Sigmoid colon (tissue), 4 donors: Measurements from ENCODE around the gene C9orf40.

ENCODE experiments used
- EP300 ChIP-seq, 4 donors: sonication (generic); formaldehyde crosslinking; IDR thresholded peaks; one replicate each; pipeline ENCODE4 v1.6.1; 2017; ENCODE audit warnings: antibody characterized with exemption in 4 of 4
- POLR2A ChIP-seq, 2 donors: fragments of 450-650 bp; IDR thresholded peaks; one replicate each; pipeline ENCODE4 v1.6.1; 2016; ENCODE audit warnings: antibody characterized with exemption in 2 of 2, mild to moderate bottlenecking in 2 of 2, moderate library complexity in 2 of 2
- TF ChIP-seq, protein P1 (sequence below), 4 experiments: fragments of 450-650 bp in 3 of 4; fragments of 200-600 bp in 1 of 4; IDR thresholded peaks; one replicate each; pipeline ENCODE4 v1.5.1; 2016 to 2019; ENCODE audit warnings: antibody characterized with exemption in 4 of 4, mild to moderate bottlenecking in 3 of 4, moderate library complexity in 2 of 4

DNA sequence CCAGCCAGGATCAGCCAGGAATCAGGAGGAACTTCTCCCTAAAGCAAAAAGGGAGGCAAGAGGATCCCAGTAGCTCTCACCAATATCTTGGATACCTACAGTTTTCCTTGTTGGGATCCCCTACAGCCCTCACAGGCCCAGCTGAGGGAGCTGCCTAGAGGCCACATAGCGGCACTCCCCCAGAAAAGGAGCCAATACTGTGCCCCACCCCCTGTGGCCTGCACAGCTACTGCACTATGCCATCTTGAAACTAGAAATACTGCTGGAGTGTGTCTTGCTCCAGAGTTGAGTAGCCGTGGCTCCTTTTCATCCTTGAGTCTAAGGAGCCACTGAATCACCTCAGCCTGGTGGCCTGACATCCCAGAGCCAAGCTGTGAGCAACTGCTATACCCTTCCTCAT, 42.7 kb downstream of the C9orf40 start:
- TF ChIP-seq, protein P1, sequence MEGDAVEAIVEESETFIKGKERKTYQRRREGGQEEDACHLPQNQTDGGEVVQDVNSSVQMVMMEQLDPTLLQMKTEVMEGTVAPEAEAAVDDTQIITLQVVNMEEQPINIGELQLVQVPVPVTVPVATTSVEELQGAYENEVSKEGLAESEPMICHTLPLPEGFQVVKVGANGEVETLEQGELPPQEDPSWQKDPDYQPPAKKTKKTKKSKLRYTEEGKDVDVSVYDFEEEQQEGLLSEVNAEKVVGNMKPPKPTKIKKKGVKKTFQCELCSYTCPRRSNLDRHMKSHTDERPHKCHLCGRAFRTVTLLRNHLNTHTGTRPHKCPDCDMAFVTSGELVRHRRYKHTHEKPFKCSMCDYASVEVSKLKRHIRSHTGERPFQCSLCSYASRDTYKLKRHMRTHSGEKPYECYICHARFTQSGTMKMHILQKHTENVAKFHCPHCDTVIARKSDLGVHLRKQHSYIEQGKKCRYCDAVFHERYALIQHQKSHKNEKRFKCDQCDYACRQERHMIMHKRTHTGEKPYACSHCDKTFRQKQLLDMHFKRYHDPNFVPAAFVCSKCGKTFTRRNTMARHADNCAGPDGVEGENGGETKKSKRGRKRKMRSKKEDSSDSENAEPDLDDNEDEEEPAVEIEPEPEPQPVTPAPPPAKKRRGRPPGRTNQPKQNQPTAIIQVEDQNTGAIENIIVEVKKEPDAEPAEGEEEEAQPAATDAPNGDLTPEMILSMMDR (IDR thresholded peaks at IDR 0.05) = no peak
- TF ChIP-seq EP300 (IDR thresholded peaks at IDR 0.05) (no peak), POLR2A (IDR thresholded peaks at IDR 0.05) (no peak)
